Neural cell (in vitro differentiated cells): ENCODE measurements around the gene TNP2.

Experiments used
- EP300 ChIP-seq: fragments of 450-650 bp; conservative IDR thresholded peaks from 2 replicates; pipeline ENCODE4 v1.6.1; 2014; ENCODE audit warnings: antibody characterized with exemption, mild to moderate bottlenecking, moderate library complexity; ENCODE audit not compliant: poor library complexity, severe bottlenecking
- EZH2 ChIP-seq: fragments of 200-600, 300-800 bp; shearing (Covaris generic), sonication (generic); IDR thresholded peaks from 2 replicates; pipeline ENCODE4 v1.6.1; 2014; ENCODE audit warnings: antibody characterized with exemption, low read length, borderline replicate concordance, mild to moderate bottlenecking; ENCODE audit not compliant: insufficient read depth, poor library complexity, severe bottlenecking
- POLR2AphosphoS5 ChIP-seq: IDR thresholded peaks from 2 replicates; pipeline ENCODE4 v1.6.1; 2012
- RAD21 ChIP-seq: fragments of 450-650 bp; conservative IDR thresholded peaks from 2 replicates; pipeline ENCODE4 v1.6.1; 2014; ENCODE audit warnings: antibody characterized with exemption, mild to moderate bottlenecking, moderate library complexity
- SMC3 ChIP-seq: fragments of 450-650 bp; conservative IDR thresholded peaks from 2 replicates; pipeline ENCODE4 v1.6.1; 2014; ENCODE audit warnings: antibody characterized with exemption, mild to moderate bottlenecking, moderate library complexity; ENCODE audit not compliant: poor library complexity
- TAF1 ChIP-seq: IDR thresholded peaks from 2 replicates; pipeline ENCODE4 v1.6.1; 2012; ENCODE audit warnings: low read depth
- TF ChIP-seq, protein P1 (sequence below): fragments of 450-650 bp; IDR thresholded peaks from 2 replicates; pipeline ENCODE4 v1.5.1; 2014; ENCODE audit warnings: antibody characterized with exemption, mild to moderate bottlenecking, moderate library complexity; ENCODE audit not compliant: poor library complexity, severe bottlenecking
- TF ChIP-seq, protein P2 (sequence below): IDR thresholded peaks from 2 replicates; pipeline ENCODE4 v1.6.1; 2012; ENCODE audit warnings: borderline replicate concordance

DNA sequence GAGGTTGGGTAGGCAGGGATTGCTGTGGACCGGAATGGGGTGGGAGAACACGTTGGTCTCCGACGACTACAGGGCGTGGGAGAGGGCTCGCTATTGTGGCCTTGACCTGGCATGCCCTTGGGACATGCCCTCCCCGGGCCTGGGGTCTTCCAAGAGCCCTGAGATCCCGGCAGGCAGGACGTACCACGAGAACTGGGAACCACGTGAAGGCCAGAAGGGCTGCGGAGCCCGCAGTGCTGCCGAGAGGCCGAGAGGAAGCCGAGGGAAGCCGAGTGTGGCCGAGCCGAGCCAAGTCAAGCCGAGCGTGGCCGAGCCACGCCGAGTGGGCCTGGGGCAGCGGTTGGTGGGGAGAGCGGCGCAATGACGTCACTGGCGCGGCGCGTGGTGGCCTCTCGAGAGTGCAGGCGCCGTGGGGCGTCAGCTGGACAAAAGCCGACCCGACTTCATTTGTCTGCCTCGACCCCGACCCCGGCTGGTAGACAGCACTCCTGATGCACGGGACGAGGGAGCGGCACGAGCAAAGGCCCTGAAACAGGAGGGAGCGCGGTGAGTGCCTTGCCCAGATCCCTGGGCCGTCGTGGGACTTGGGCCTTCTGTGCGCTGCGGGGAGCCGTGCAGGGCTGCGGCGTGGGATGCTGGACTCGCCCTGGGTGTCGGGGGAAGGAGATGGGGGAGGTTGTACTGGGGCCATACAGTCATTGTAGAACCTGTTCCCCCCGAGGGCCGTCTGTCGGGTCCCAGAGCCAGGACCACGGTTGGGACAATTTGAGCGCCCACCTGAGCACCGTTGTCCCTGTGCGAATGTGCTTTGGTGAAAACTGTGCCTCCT is 19.7 kb downstream of the TNP2 start:
- TF ChIP-seq, protein P1, sequence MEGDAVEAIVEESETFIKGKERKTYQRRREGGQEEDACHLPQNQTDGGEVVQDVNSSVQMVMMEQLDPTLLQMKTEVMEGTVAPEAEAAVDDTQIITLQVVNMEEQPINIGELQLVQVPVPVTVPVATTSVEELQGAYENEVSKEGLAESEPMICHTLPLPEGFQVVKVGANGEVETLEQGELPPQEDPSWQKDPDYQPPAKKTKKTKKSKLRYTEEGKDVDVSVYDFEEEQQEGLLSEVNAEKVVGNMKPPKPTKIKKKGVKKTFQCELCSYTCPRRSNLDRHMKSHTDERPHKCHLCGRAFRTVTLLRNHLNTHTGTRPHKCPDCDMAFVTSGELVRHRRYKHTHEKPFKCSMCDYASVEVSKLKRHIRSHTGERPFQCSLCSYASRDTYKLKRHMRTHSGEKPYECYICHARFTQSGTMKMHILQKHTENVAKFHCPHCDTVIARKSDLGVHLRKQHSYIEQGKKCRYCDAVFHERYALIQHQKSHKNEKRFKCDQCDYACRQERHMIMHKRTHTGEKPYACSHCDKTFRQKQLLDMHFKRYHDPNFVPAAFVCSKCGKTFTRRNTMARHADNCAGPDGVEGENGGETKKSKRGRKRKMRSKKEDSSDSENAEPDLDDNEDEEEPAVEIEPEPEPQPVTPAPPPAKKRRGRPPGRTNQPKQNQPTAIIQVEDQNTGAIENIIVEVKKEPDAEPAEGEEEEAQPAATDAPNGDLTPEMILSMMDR, result no peak
- TF ChIP-seq TAF1, result no peak
- no peak for TF ChIP-seq POLR2AphosphoS5
- TF ChIP-seq EP300, result no peak
- no peak for TF ChIP-seq EZH2
- TF ChIP-seq RAD21, result no peak
- TF ChIP-seq, protein P2, sequence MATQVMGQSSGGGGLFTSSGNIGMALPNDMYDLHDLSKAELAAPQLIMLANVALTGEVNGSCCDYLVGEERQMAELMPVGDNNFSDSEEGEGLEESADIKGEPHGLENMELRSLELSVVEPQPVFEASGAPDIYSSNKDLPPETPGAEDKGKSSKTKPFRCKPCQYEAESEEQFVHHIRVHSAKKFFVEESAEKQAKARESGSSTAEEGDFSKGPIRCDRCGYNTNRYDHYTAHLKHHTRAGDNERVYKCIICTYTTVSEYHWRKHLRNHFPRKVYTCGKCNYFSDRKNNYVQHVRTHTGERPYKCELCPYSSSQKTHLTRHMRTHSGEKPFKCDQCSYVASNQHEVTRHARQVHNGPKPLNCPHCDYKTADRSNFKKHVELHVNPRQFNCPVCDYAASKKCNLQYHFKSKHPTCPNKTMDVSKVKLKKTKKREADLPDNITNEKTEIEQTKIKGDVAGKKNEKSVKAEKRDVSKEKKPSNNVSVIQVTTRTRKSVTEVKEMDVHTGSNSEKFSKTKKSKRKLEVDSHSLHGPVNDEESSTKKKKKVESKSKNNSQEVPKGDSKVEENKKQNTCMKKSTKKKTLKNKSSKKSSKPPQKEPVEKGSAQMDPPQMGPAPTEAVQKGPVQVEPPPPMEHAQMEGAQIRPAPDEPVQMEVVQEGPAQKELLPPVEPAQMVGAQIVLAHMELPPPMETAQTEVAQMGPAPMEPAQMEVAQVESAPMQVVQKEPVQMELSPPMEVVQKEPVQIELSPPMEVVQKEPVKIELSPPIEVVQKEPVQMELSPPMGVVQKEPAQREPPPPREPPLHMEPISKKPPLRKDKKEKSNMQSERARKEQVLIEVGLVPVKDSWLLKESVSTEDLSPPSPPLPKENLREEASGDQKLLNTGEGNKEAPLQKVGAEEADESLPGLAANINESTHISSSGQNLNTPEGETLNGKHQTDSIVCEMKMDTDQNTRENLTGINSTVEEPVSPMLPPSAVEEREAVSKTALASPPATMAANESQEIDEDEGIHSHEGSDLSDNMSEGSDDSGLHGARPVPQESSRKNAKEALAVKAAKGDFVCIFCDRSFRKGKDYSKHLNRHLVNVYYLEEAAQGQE, result no peak
- TF ChIP-seq SMC3, result no peak
